Fibroblast of pulmonary artery (primary cell): ENCODE results near the gene FGF8.

ENCODE experiments used
- DNase-seq: peaks from one replicate; pipeline ENCODE4 v3.0.0-alpha.2; 2010; ENCODE audit warnings: low read depth
- H3K4me3 ChIP-seq: replicated peaks from 2 replicates; pipeline ENCODE4 v1.5.1; 2011; ENCODE audit warnings: low read depth, mild to moderate bottlenecking, control low read depth, low read length, moderate library complexity
- CTCF ChIP-seq: IDR thresholded peaks from 2 replicates; pipeline ENCODE4 v1.5.1; 2011; ENCODE audit warnings: mild to moderate bottlenecking, control low read depth, low read length, inconsistent platforms; ENCODE audit errors: missing control alignments

The FGF8 gene

GRCh38 chr10:101767600-101767945 is 8.3 kb downstream of the FGF8 start:
- no peak for TF ChIP-seq CTCF
- H3K4me3 ChIP-seq = no peak overlapping the region
- no peak for DNase-seq

- no peak overlapping the region for H3K4me3 ChIP-seq
- no peak for TF ChIP-seq CTCF
- DNase-seq = no peak
Observed at GRCh38 chr10:101766753-101767599, 8.9 kb downstream of the FGF8 start.

- no peak for TF ChIP-seq CTCF
- no peak overlapping the region for H3K4me3 ChIP-seq
- no peak for DNase-seq
Observed at GRCh38 chr10:101766306-101766705, 9.6 kb downstream of the FGF8 start.

- no peak overlapping the region for H3K4me3 ChIP-seq
- DNase-seq = no peak
- TF ChIP-seq CTCF = no peak
Observed at GRCh38 chr10:101763141-101763846, 12.6 kb downstream of the FGF8 start.

GRCh38 chr10:101762736-101763135 is 13.2 kb downstream of the FGF8 start:
- no peak for TF ChIP-seq CTCF
- H3K4me3 ChIP-seq = no peak overlapping the region
- no peak for DNase-seq

GRCh38 chr10:101761226-101761625 is 14.7 kb downstream of the FGF8 start:
- TF ChIP-seq CTCF = no peak
- DNase-seq = no peak
- H3K4me3 ChIP-seq = no peak overlapping the region
